ENCODE measurements around the gene DCD. TPM values are rescaled to one million over a fixed set of nuclear protein-coding genes. Genes with fewer than 3 reads are reported as not detected.
"Not testable (repeated sequence)": the region's sequence is repeated elsewhere in the genome, so short reads cannot be mapped to it uniquely, and the experiment has no call there.

DCD gene
- total and polyA plus RNA-seq, 9 of the 15 experiments (the other 6 are each of a cell fraction or from before 2014, with no cell fraction given): not detected

DNA sequence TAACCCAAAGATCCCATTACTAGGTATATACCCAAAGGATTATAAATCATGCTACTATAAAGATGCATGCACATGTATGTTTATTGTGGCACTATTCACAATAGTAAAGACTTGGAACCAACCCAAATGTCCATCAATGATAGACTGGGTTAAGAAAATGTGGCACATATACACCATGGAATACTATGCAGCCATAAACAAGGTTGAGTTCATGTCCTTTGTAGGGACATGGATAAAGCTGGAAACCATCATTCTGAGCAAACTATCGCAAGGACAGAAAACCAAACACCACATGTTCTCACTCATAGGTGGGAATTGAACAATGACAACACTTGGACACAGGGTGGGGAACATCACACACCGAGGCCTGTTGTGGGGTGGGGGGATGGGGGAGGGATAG, 9.1 kb downstream of the DCD start:
- H3K9ac ChIP-seq (ENCODE audit: insufficient read depth in 1 of 2, low read depth in 2 of 2, low read length in 2 of 2); H3K79me2 ChIP-seq (ENCODE audit: control insufficient read depth, insufficient read depth, low read length); FAIRE-seq; H3K9me3 ChIP-seq (replicated peaks; ENCODE audit: control insufficient read depth, insufficient read depth, low read depth, low read length); H4K20me1 ChIP-seq (replicated peaks; ENCODE audit: control insufficient read depth, insufficient read depth, low read length); ATAC-seq; DNase-seq (ENCODE audit: extremely low read depth in 1 of 4, low spot score in 3 of 4); H3K4me2 ChIP-seq (ENCODE audit: insufficient read depth, low read length); H3K4me1 ChIP-seq (replicated peaks in 1 of 2; ENCODE audit: control insufficient read depth in 2 of 2, insufficient read depth in 2 of 2, low read length in 2 of 2); intact Hi-C loops (cut with micrococcal nuclease); H3K4me3 ChIP-seq; H3K9me1 ChIP-seq (ENCODE audit: control insufficient read depth, insufficient read depth, low read length); H3K27ac ChIP-seq (ENCODE audit: extremely low read depth, low read depth, low read length); BruUV-seq (replicated peaks); POLR2A ChIA-PET; H3K36me3 ChIP-seq (ENCODE audit: control insufficient read depth, insufficient read depth, low read length); H2AFZ ChIP-seq (ENCODE audit: low read depth, low read length); H3K27me3 ChIP-seq (ENCODE audit: control insufficient read depth in 2 of 2, insufficient read depth in 2 of 2, low read length in 2 of 2); in situ Hi-C loops (cut with MboI): not testable (repeated sequence)
- CTCF ChIA-PET (ENCODE audit: low intra/inter-chr PET ratio): interaction anchor here (0.6 kb wide), 1 partner anchor 77 kb away, joined by 3 read pairs; no protein-coding TSS in a partner anchor
- peak; percentile 62 for TF ChIP-seq ZNF146 (CRISPR knock-in tag; IDR thresholded peaks at IDR 0.05; ENCODE audit: unreplicated experiment)
- WGBS (ENCODE audit: insufficient coverage, low coverage, missing lambda C conversion rate): 8% methylated on average over 2 of the region's 2 CpGs

DNA sequence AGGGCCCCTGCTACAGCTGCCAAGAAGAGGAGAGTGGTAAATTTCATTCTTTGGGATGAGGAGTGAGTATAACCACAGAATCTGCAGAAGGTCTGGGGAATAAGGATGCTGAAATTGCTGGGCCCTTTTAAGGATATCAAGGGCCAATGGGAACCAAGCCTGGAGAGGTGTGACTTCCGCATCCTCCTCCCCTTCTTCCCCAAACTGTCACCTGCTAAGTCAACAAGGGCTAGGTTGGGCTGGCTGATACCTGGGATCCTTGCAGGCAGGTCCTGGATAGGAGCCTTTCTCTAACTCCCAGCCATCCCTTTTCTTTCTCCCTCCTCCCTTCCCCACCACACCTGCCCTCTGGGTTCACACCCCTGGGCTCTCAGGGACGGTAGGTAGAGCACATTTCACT, 13.4 kb downstream of the DCD start, which contains the start of gene LACRT:
TSS of gene LACRT (minus strand) at position 101 of the 400 bp plus-strand sequence. CDS start at position 47, 54 bp downstream.
- in situ Hi-C loops (cut with MboI) (no loop called here), intact Hi-C loops (cut with micrococcal nuclease) (no loop called here)
- CTCF ChIA-PET (ENCODE audit: low intra/inter-chr PET ratio): no interaction called here
- Histone ChIP-seq H3K27me3 (ENCODE audit: control insufficient read depth in 2 of 2, insufficient read depth in 2 of 2, low read length in 2 of 2) (peaks cover 0 to 16% of the 10 kb centered on the region in 2 experiments; a peak in 2 of 5 replicates), H3K27ac (ENCODE audit: extremely low read depth, low read depth, low read length) (no peak within 1 kb of the TSS), H4K20me1 (replicated peaks; ENCODE audit: control insufficient read depth, insufficient read depth, low read length) (no peaks in the 10 kb centered on the region), H3K9me3 (replicated peaks; ENCODE audit: control insufficient read depth, insufficient read depth, low read depth, low read length) (no peaks in the 10 kb centered on the region), H3K4me2 (ENCODE audit: insufficient read depth, low read length) (no peak within 1 kb of the TSS), H3K9me1 (ENCODE audit: control insufficient read depth, insufficient read depth, low read length) (no peaks in the 10 kb centered on the region), H3K9ac (ENCODE audit: insufficient read depth in 1 of 2, low read depth in 2 of 2, low read length in 2 of 2) (no peak within 1 kb of the TSS), H3K36me3 (ENCODE audit: control insufficient read depth, insufficient read depth, low read length) (no peaks in the 10 kb centered on the region), H2AFZ (ENCODE audit: low read depth, low read length) (no peak within 1 kb of the TSS), H3K4me1 (replicated peaks in 1 of 2; ENCODE audit: control insufficient read depth in 2 of 2, insufficient read depth in 2 of 2, low read length in 2 of 2) (no peaks in the 10 kb centered on the region), H3K79me2 (ENCODE audit: control insufficient read depth, insufficient read depth, low read length) (no peaks in the 10 kb centered on the region), H3K4me3 (no peak within 1 kb of the TSS)
- no peak for TF ChIP-seq TAF9B (IDR thresholded peaks at IDR 0.05; ENCODE audit: partially characterized antibody)
- no peak for TF ChIP-seq IFI16 (CRISPR knock-in tag; IDR thresholded peaks at IDR 0.05)
- TF ChIP-seq KDM1A (IDR thresholded peaks at IDR 0.05): no peak
- no peak for TF ChIP-seq NFATC3 (IDR thresholded peaks at IDR 0.05)
- TF ChIP-seq, protein P1, sequence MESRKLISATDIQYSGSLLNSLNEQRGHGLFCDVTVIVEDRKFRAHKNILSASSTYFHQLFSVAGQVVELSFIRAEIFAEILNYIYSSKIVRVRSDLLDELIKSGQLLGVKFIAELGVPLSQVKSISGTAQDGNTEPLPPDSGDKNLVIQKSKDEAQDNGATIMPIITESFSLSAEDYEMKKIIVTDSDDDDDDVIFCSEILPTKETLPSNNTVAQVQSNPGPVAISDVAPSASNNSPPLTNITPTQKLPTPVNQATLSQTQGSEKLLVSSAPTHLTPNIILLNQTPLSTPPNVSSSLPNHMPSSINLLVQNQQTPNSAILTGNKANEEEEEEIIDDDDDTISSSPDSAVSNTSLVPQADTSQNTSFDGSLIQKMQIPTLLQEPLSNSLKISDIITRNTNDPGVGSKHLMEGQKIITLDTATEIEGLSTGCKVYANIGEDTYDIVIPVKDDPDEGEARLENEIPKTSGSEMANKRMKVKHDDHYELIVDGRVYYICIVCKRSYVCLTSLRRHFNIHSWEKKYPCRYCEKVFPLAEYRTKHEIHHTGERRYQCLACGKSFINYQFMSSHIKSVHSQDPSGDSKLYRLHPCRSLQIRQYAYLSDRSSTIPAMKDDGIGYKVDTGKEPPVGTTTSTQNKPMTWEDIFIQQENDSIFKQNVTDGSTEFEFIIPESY (CRISPR knock-in tag; IDR thresholded peaks at IDR 0.05): no peak
- FAIRE-seq (no peak), ATAC-seq (no peak), DNase-seq (ENCODE audit: extremely low read depth in 1 of 4, low spot score in 3 of 4) (no peak)
- no TSS peak for BruUV-seq (replicated peaks)
- WGBS (ENCODE audit: insufficient coverage, low coverage, missing lambda C conversion rate): 0% methylated on average over 2 of the region's 2 CpGs
- POLR2A ChIA-PET: no interaction called here
